H54 (cell line): Measurements from ENCODE around the gene RNF149.
A peak's percentile ranks its signal among the peaks of the same experiment; 100 is the strongest.
"Not testable (repeated sequence)": the region's sequence is repeated elsewhere in the genome, so short reads cannot be mapped to it uniquely, and the experiment has no call there.

Experiments
- DNase-seq: peaks from one replicate; pipeline ENCODE4 v3.0.0; 2011; ENCODE audit warnings: low spot score, mixed read lengths; ENCODE audit not compliant: insufficient read length
- FAIRE-seq: peaks from 3 replicates; lab custom pipeline; 2011; peaks lifted over from hg19 to GRCh38; lab: Jason Lieb, UNC
- POLR2A ChIP-seq: IDR thresholded peaks from 2 replicates; pipeline ENCODE4 v1.6.1; 2011; ENCODE audit warnings: low read depth, mild to moderate bottlenecking, low read length

RNF149 gene

GRCh38 chr2:101251844-101252407, 56.6 kb downstream of the RNF149 start:
- FAIRE-seq (no peak), DNase-seq (no peak)
- no peak for TF ChIP-seq POLR2A

DNA sequence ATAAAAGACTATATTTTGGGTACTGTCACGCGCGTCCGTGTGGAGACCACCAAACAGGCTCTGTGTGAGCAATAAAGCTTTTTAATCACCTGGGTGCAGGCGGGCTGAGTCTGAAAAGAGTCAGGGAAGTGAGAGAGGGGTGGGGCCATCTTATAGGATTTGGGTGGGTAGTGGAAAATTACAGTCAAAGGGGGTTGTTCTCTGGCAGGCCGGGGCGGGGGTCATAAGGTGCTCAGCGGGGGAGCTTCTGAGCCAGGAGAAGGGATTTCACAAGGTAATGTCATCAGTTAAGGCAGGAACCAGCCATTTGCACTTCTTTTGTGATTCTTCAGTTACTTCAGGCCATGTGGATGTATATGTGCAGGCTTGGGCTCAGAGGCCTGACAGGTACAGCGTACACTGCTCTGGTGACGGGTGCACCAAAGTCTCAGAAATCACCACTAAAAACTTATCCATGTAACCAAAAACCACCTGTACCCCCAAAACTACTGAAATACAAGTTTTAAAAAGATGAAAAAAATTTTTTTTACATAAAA, 57.2 kb downstream of the RNF149 start:
- not testable (repeated sequence) for DNase-seq, FAIRE-seq

- FAIRE-seq (no peak), DNase-seq (no peak)
Observed at GRCh38 chr2:101249826-101250225, 58.7 kb downstream of the RNF149 start.

GRCh38 chr2:101248756-101249155, 59.7 kb downstream of the RNF149 start:
- not testable (repeated sequence) for FAIRE-seq, DNase-seq

More at GRCh38 chr2:101249826-101250225, 58.7 kb downstream of the RNF149 start:
- no peak for TF ChIP-seq POLR2A

DNA sequence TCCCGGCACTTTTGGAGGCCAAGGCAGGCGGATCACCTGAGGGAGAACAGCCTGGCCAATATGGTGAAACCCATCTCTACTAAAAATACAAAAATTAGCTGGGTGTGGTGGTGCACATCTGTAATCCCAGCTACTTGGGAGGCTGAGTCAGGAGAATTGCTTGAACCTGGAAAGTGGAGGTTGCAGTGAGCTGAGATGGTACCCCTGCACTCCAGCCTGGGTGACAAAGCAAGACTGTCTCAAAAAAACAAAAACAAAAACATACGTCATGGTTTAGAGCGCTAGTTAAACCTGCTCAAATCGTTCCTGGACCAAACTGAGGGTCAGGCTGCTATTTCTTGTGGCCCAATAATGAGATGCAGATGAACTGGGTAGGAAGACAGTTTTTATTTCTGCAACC, 63.0 kb downstream of the RNF149 start:
- not testable (repeated sequence) for DNase-seq, FAIRE-seq

DNA sequence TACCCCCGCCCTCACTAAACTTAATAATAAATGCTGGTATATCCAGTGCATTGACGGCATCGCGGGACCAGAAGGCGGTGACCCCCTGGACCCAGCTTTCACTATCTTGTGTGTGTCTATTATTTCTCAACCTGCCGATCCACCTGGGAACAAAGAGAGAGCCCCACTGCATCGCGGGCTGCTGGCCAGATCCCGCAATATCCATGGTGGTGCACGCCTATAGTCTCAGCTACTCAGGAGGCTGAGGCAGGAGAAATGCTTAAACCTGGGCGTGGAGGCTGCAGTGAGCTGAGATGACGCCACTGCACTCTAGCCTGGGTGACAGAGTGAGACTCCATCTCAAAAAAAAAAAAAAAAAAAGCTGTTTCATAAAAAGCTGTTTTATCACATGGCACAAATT, 63.6 kb downstream of the RNF149 start:
- DNase-seq, FAIRE-seq: not testable (repeated sequence)

GRCh38 chr2:101244373-101244772, 64.1 kb downstream of the RNF149 start:
- not testable (repeated sequence) for FAIRE-seq, DNase-seq

GRCh38 chr2:101241158-101241557, 67.3 kb downstream of the RNF149 start:
- DNase-seq, result no peak
- TF ChIP-seq POLR2A, result no peak
- no peak for FAIRE-seq

- DNase-seq, result not testable (repeated sequence)
- FAIRE-seq, result peak; percentile 36
Observed at GRCh38 chr2:101240694-101241093, 67.8 kb downstream of the RNF149 start.

DNA sequence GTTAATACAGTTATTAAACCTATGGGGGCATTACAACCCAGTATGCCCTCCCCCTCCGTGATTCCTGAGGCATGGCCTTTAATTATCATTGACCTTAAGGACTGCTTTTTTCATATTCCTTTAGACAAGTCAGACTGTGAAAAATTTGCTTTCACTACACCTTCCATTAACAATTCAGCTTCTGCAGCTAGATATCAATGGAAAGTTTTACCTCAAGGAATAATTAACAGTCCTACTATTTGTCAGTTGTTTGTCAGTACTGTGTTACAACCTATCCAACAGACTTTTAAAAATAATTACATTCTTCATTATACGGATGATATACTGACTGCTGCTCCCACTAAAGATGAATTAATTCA, 68.8 kb downstream of the RNF149 start:
- not testable (repeated sequence) for DNase-seq, FAIRE-seq

DNA sequence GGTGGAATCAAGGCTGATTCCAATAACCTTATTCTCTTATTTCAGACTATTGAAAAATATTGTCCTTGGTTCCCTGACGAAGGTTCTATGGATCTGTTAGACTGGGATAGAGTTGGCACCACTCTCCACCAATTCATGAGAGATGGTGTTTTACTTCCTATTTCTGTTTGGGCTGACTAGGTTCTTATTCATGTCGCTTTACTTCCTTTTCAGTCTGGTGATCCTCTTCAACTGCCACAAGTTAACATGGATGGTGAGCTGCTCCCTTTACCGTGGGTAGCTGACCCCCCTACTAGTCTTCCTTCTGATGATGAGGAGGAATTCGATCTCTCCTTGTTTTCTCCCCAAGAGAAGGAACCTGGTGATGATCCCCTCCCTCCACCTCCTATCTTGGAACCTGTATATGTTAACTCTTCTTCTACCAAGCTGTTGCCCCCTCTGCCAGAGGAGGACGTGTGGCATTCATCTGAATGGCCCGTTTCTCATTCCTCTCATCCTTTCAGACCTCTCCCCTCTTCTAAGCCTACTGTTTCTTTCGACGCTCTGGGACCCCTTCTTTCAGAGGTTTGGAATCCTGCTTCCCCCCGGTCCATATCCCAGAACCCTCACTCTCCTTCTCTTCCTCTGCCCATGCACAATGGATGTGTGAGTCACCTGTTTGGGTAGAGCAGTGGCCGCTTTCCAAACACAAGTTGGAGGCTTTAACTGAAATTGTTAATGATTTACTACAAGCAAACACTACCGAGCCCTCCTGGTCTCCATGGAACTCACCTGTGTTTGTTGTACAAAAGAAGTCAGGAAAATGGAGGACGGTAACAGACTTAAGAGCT, 69.4 kb downstream of the RNF149 start:
- DNase-seq (no peak), FAIRE-seq (peak; percentile 85)
- no peak for TF ChIP-seq POLR2A

GRCh38 chr2:101237944-101238343, 70.6 kb downstream of the RNF149 start:
- DNase-seq, FAIRE-seq: not testable (repeated sequence)

DNA sequence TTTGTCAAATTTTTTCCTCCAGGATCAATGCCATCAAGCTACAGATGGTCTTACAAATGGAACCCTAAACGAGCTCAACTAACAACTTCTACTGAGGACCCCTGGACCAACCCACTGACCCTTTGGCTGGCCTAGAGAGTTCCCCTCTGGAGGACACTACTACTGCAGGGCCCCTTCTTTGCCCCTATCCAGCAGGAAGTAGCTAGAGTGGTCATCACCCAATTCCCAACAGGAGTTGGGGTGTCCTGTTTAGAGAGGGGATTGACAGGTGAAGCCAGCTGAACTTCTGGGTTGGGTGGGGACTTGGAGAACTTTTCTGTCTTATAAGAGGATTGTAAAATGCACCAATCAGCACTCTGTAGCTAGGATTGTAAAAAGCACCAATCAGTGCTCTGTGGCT, 72.5 kb downstream of the RNF149 start:
- FAIRE-seq, result not testable (repeated sequence)

GRCh38 chr2:101234169-101234938, 74.1 kb downstream of the RNF149 start:
- DNase-seq (no peak), FAIRE-seq (no peak)
- TF ChIP-seq POLR2A, result no peak

More for the DNA sequence above, 72.5 kb downstream of the RNF149 start:
- DNase-seq, result not testable (repeated sequence)
